Osteoblast (primary cell): ENCODE results near the gene LRP5. TPM values are rescaled to one million over a fixed set of nuclear protein-coding genes. Genes with fewer than 3 reads are reported as not detected.

Experiments
- DNase-seq: peaks from one replicate; pipeline ENCODE4 v3.0.0; 2011; ENCODE audit warnings: low spot score, mixed read lengths; ENCODE audit not compliant: insufficient read length; ENCODE audit errors: missing footprints
- H2AFZ ChIP-seq: 2 replicates; pipeline ENCODE4 v1.6.0; 2011; ENCODE audit warnings: mild to moderate bottlenecking, low read length
- H3K27ac ChIP-seq: 2 replicates; pipeline ENCODE4 v1.5.1; 2011; ENCODE audit warnings: mild to moderate bottlenecking, low read depth, low read length, moderate library complexity
- H3K27me3 ChIP-seq: 2 replicates; pipeline ENCODE4 v1.6.0; 2012; ENCODE audit warnings: mild to moderate bottlenecking, control low read depth, inconsistent platforms, low read length, moderate library complexity; ENCODE audit not compliant: insufficient read depth
- H3K36me3 ChIP-seq: 2 replicates; pipeline ENCODE4 v1.5.1; 2011; ENCODE audit warnings: mild to moderate bottlenecking, low read length, control low read depth, moderate library complexity; ENCODE audit not compliant: insufficient read depth
- H3K4me1 ChIP-seq: 2 replicates; pipeline ENCODE4 v1.5.1; 2011; ENCODE audit warnings: mild to moderate bottlenecking, low read length, control low read depth, moderate library complexity; ENCODE audit not compliant: insufficient read depth
- H3K4me2 ChIP-seq: 2 replicates; pipeline ENCODE4 v1.6.0; 2011; ENCODE audit warnings: mild to moderate bottlenecking, low read length; ENCODE audit not compliant: insufficient read depth
- H3K4me3 ChIP-seq: fragments of 200-600 bp; sonication (generic); 3 replicates; pipeline ENCODE4 v1.5.1; 2012; ENCODE audit warnings: mild to moderate bottlenecking, low read length, inconsistent platforms; ENCODE audit not compliant: insufficient read depth
- H3K79me2 ChIP-seq: 2 replicates; pipeline ENCODE4 v1.6.0; 2012; ENCODE audit warnings: mild to moderate bottlenecking, low read length, control low read depth, inconsistent platforms; ENCODE audit not compliant: insufficient read depth
- H3K9me3 ChIP-seq: 2 replicates; pipeline ENCODE4 v1.5.1; 2011; ENCODE audit warnings: low read depth, low read length, control low read depth
- H4K20me1 ChIP-seq: 2 replicates; pipeline ENCODE4 v1.6.0; 2012; ENCODE audit warnings: mild to moderate bottlenecking, low read length, control low read depth; ENCODE audit not compliant: insufficient read depth
- CTCF ChIP-seq: IDR thresholded peaks from 2 replicates; pipeline ENCODE4 v1.5.1; 2011; ENCODE audit warnings: mild to moderate bottlenecking, low read depth, low read length, moderate library complexity; ENCODE audit errors: extremely low read depth
- total RNA-seq: library from RNA; depleted of rRNA; stranded (reverse); fragments of >200 nt; gene quantifications from 2 replicates; pipeline ENCODE4 v1.2.3, GENCODE V29; 2012

The LRP5 gene
- total RNA-seq, 1 donor, result 16.3 TPM

GRCh38 chr11:68414496-68415221, 102.3 kb downstream of the LRP5 start:
- TF ChIP-seq CTCF, result no peak
- Histone ChIP-seq H3K9me3 (no peaks in the 10 kb centered on the region), H2AFZ (no peak overlapping the region), H3K27me3 (no peaks in the 10 kb centered on the region), H4K20me1 (no peaks in the 10 kb centered on the region), H3K4me2 (no peak overlapping the region), H3K27ac (no peak overlapping the region), H3K36me3 (peaks cover 26% of the 10 kb centered on the region), H3K4me1 (no peaks in the 10 kb centered on the region), H3K79me2 (no peaks in the 10 kb centered on the region), H3K4me3 (no peak overlapping the region)
- peak; percentile 58 for DNase-seq

GRCh38 chr11:68416070-68416578, 103.7 kb downstream of the LRP5 start:
- TF ChIP-seq CTCF, result no peak
- DNase-seq, result peak; percentile 53
- no peak overlapping the region for H3K4me2 ChIP-seq
- H3K4me1 ChIP-seq, result no peaks in the 10 kb centered on the region
- H3K79me2 ChIP-seq, result no peaks in the 10 kb centered on the region
- H2AFZ ChIP-seq, result no peak overlapping the region
- no peak overlapping the region for H3K27ac ChIP-seq
- peaks cover 22% of the 10 kb centered on the region for H3K36me3 ChIP-seq
- H3K9me3 ChIP-seq, result no peaks in the 10 kb centered on the region
- H3K4me3 ChIP-seq, result no peak overlapping the region
- no peaks in the 10 kb centered on the region for H3K27me3 ChIP-seq
- H4K20me1 ChIP-seq, result peaks cover under 1% of the 10 kb centered on the region

- Histone ChIP-seq H3K36me3 (peaks cover 8% of the 10 kb centered on the region), H3K4me1 (no peaks in the 10 kb centered on the region), H3K27me3 (no peaks in the 10 kb centered on the region), H2AFZ (no peak overlapping the region), H3K27ac (no peak overlapping the region), H3K9me3 (no peaks in the 10 kb centered on the region), H3K4me2 (no peak overlapping the region), H4K20me1 (peaks cover 3% of the 10 kb centered on the region), H3K4me3 (no peak overlapping the region), H3K79me2 (no peaks in the 10 kb centered on the region)
- DNase-seq, result no peak
- TF ChIP-seq CTCF, result no peak
Observed at GRCh38 chr11:68418648-68419047, 106.3 kb downstream of the LRP5 start.

- H3K4me1 ChIP-seq, result no peaks in the 10 kb centered on the region
- TF ChIP-seq CTCF, result no peak
- no peak overlapping the region for H2AFZ ChIP-seq
- H3K4me2 ChIP-seq, result no peak overlapping the region
- no peak overlapping the region for H3K27ac ChIP-seq
- H3K79me2 ChIP-seq, result no peaks in the 10 kb centered on the region
- H3K4me3 ChIP-seq, result no peak overlapping the region
- H3K9me3 ChIP-seq, result no peaks in the 10 kb centered on the region
- H3K36me3 ChIP-seq, result peaks cover 8% of the 10 kb centered on the region
- no peak for DNase-seq
- H3K27me3 ChIP-seq, result no peaks in the 10 kb centered on the region
- H4K20me1 ChIP-seq, result peaks cover 3% of the 10 kb centered on the region
Observed at GRCh38 chr11:68420171-68420570, 107.8 kb downstream of the LRP5 start.
